Transverse colon (tissue), 4 donors: ENCODE results near the gene ARHGAP24.

Experiments used
- CTCF ChIP-seq, 5 experiments: fragments of 200-600 bp in 3 of 5; fragments of 450-650 bp in 2 of 5; sonication (generic) in 3 of 5; IDR thresholded peaks; 1 replicate in 2 of 5; 2 replicates in 3 of 5; pipeline ENCODE4 v1.5.1; 2016 to 2017; ENCODE audit warnings: antibody characterized with exemption in 5 of 5, inconsistent platforms in 3 of 5, mild to moderate bottlenecking in 2 of 5, moderate library complexity in 1 of 5
- EP300 ChIP-seq: sonication (generic); formaldehyde crosslinking; IDR thresholded peaks from one replicate; pipeline ENCODE4 v1.6.1; 2017; ENCODE audit warnings: antibody characterized with exemption, low read depth
- POLR2A ChIP-seq: fragments of 450-650 bp; IDR thresholded peaks from one replicate; pipeline ENCODE4 v1.6.1; 2016; ENCODE audit warnings: antibody characterized with exemption, mild to moderate bottlenecking, moderate library complexity
- POLR2AphosphoS5 ChIP-seq, 3 donors: sonication (generic); formaldehyde crosslinking; IDR thresholded peaks; one replicate each; pipeline ENCODE4 v1.6.1; 2016; ENCODE audit warnings: antibody characterized with exemption in 3 of 3

DNA sequence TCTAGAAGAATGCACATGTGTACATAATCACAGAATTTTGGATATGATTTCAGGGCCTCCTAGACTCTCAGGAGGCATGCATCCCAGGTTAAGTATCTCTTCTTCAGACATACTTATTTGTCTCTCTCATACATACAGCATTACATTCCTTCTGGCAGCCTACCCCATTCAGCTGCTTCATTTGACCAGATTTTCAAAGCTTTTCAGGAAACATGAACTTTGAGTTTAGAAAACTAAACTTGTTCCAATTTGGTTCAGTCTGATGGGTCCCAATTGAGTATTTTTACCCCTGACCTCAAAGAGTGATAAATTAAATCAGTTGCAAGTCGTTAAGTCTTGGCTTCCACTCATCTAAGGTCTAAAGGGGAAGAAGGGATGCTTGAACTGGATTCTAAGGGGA lies 330.9 kb downstream of the ARHGAP24 start:
- TF ChIP-seq EP300 = no peak
- TF ChIP-seq POLR2A = no peak
- no peak for TF ChIP-seq CTCF (IDR thresholded peaks at IDR 0.05)
- no peak for TF ChIP-seq POLR2AphosphoS5 (IDR thresholded peaks at IDR 0.05)
